Lung (tissue), 12 donors: Measurements from ENCODE around the gene KRT3. TPM values are rescaled to one million over a fixed set of nuclear protein-coding genes. Genes with fewer than 3 reads are reported as not detected.

Experiments
- ATAC-seq: fragments of 200-7000 bp; cut with Tn5 transposase; one replicate; pipeline ENCODE4 v1.9.1; 2020; ENCODE audit warnings: moderate number of reproducible peaks; ENCODE audit not compliant: insufficient read depth, low FRiP score
- DNase-seq, 3 donors: peaks; one replicate each; pipeline ENCODE4 v3.0.0-alpha.2; 2013 to 2017
- H3K27ac ChIP-seq, 2 donors: one replicate each; pipeline ENCODE4 v1.5.1; 2013; ENCODE audit warnings: mild to moderate bottlenecking in 2 of 2, moderate library complexity in 2 of 2, control low read depth in 1 of 2, inconsistent platforms in 1 of 2, low read depth in 1 of 2, low read length in 1 of 2
- H3K27me3 ChIP-seq, 3 donors: one replicate each; pipeline ENCODE4 v1.5.1; 2013; ENCODE audit warnings: low read length in 2 of 3; ENCODE audit not compliant: control insufficient read depth in 3 of 3, insufficient read depth in 3 of 3
- H3K36me3 ChIP-seq, 4 donors: one replicate each; pipeline ENCODE4 v1.5.1; 2013; ENCODE audit warnings: low read length in 4 of 4, mild to moderate bottlenecking in 1 of 4, moderate library complexity in 1 of 4; ENCODE audit not compliant: control insufficient read depth in 4 of 4, insufficient read depth in 4 of 4
- H3K4me1 ChIP-seq, 5 donors: one replicate each; pipeline ENCODE4 v1.5.1; 2013; ENCODE audit warnings: low read length in 5 of 5, mild to moderate bottlenecking in 2 of 5, moderate library complexity in 1 of 5; ENCODE audit not compliant: control insufficient read depth in 5 of 5, insufficient read depth in 5 of 5
- H3K4me3 ChIP-seq: one replicate; pipeline ENCODE4 v1.5.1; 2013; ENCODE audit warnings: mild to moderate bottlenecking, control low read depth, moderate library complexity
- H3K9ac ChIP-seq, 2 donors: one replicate each; pipeline ENCODE4 v1.5.1; 2013; ENCODE audit warnings: low read length in 2 of 2, control low read depth in 1 of 2; ENCODE audit not compliant: insufficient read depth in 1 of 2
- H3K9me3 ChIP-seq, 4 donors: one replicate each; pipeline ENCODE4 v1.5.1; 2013; ENCODE audit warnings: low read length in 3 of 4, mild to moderate bottlenecking in 1 of 4, moderate library complexity in 1 of 4; ENCODE audit not compliant: control insufficient read depth in 4 of 4, insufficient read depth in 3 of 4
- CTCF ChIP-seq: IDR thresholded peaks from 2 replicates; pipeline ENCODE4 v1.5.1; 2012; ENCODE audit warnings: mild to moderate bottlenecking; ENCODE audit errors: control extremely low read depth, extremely low read depth
- WGBS, 2 donors: extraction: QIAGEN DNeasy Blood & Tissue Kit; methylation state at CpG; one replicate each; pipeline ENCODE4 v1.1.7; 2013; 5-methylcytosine and 5-hydroxymethylcytosine counted together
- polyA plus RNA-seq, 2 donors: library from polyadenylated mRNA; stranded (reverse); fragments of 200-250 nt; gene quantifications; one replicate each; pipeline ENCODE4 v1.2.1, GENCODE V29; 2013
- total RNA-seq, 2 donors: library from RNA; depleted of rRNA in 1 of 2; stranded (reverse); fragments of >200 nt in 1 of 2; gene quantifications; one replicate each; pipeline ENCODE4 v1.2.1, GENCODE V29; 2014 to 2021
- donor health status: control.
- donor health status: control.
- donor health status: Bipolar disorder and iron deficiency.
- donor health status: healthy.
- donor health status: DM: yes; HTN: yes; CAD: no.

The KRT3 gene
- total and polyA plus RNA-seq, 4 donors = not detected

- no peaks in the 10 kb centered on the region for H3K4me1 ChIP-seq
- no peak for TF ChIP-seq CTCF
- 34 to 49% methylated on average over 3 of the region's 3 CpGs for WGBS, 2 donors
- peaks cover 0 to 3% (median under 1%) of the 10 kb centered on the region in 4 donors for H3K9me3 ChIP-seq
- no peak for ATAC-seq
- H3K27me3 ChIP-seq = peaks cover 0 to 6% (median 0%) of the 10 kb centered on the region in 3 donors
- no peaks in the 10 kb centered on the region for H3K36me3 ChIP-seq
- DNase-seq = no peak
- no peak overlapping the region for H3K27ac ChIP-seq
- H3K9ac ChIP-seq = no peak overlapping the region
- no peak overlapping the region for H3K4me3 ChIP-seq
Measured at GRCh38 chr12:52767427-52767826, 28.5 kb downstream of the KRT3 start.

GRCh38 chr12:52767020-52767379 lies 28.9 kb downstream of the KRT3 start:
- peaks cover 0 to 6% (median 0%) of the 10 kb centered on the region in 3 donors for H3K27me3 ChIP-seq

GRCh38 chr12:52766351-52767019 lies 29.4 kb downstream of the KRT3 start:
- H3K27ac ChIP-seq = no peak overlapping the region
- ATAC-seq = no peak
- 89 to 95% methylated on average over 5 of the region's 5 CpGs for WGBS, 2 donors

More at GRCh38 chr12:52767020-52767379, 28.9 kb downstream of the KRT3 start:
- DNase-seq (no peak), ATAC-seq (no peak)
- Histone ChIP-seq H3K27ac (no peak overlapping the region), H3K9ac (no peak overlapping the region), H3K9me3 (peaks cover 0 to 4% (median 3%) of the 10 kb centered on the region in 4 donors), H3K4me3 (no peak overlapping the region), H3K4me1 (no peaks in the 10 kb centered on the region), H3K36me3 (no peaks in the 10 kb centered on the region)
- no peak for TF ChIP-seq CTCF
- WGBS, 2 donors = 87 to 94% methylated on average over 1 of the region's 1 CpG

More at GRCh38 chr12:52766351-52767019, 29.4 kb downstream of the KRT3 start:
- peaks cover 0 to 7% (median 6%) of the 10 kb centered on the region in 4 donors for H3K9me3 ChIP-seq
- H3K9ac ChIP-seq = no peak overlapping the region
- no peak for DNase-seq
- H3K36me3 ChIP-seq = no peaks in the 10 kb centered on the region
- H3K4me3 ChIP-seq = no peak overlapping the region
- peaks cover 0 to 6% (median 0%) of the 10 kb centered on the region in 3 donors for H3K27me3 ChIP-seq
- no peaks in the 10 kb centered on the region for H3K4me1 ChIP-seq
- TF ChIP-seq CTCF = no peak
